ENCODE measurements around the gene CMTM5. TPM values are rescaled to one million over a fixed set of nuclear protein-coding genes. Genes with fewer than 3 reads are reported as not detected.

CMTM5 gene
- polyA plus RNA-seq, 1 of the 3 experiments (the other 2 are of a cell fraction), result 0.13 TPM

GRCh38 chr14:23408307-23408630 lies 31.4 kb downstream of the CMTM5 start:
- no peak overlapping the region for H3K9ac ChIP-seq
- no peaks in the 10 kb centered on the region for H3K79me2 ChIP-seq (ENCODE audit: insufficient read depth)
- H3K27me3 ChIP-seq (ENCODE audit: insufficient read depth), result peaks cover 41% of the 10 kb centered on the region
- WGBS (ENCODE audit: low lambda C conversion rate), result 27% methylated on average over 5 of the region's 5 CpGs
- peaks cover 0 to 9% of the 10 kb centered on the region in 2 experiments; a peak in 1 of 4 replicates for H3K4me1 ChIP-seq (ENCODE audit: control insufficient read depth in 1 of 2, insufficient read depth in 2 of 2, low read depth in 1 of 2, low read length in 1 of 2)
- no peak overlapping the region for H3K4me3 ChIP-seq (ENCODE audit: low read depth in 2 of 2, low read length in 1 of 2)
- ChIA-PET CTCF (no interaction called here), POLR2A (no interaction called here)
- TF ChIP-seq GATA2 (CRISPR knock-in tag; IDR thresholded peaks at IDR 0.05) (no peak), FOSL2 (IDR thresholded peaks at IDR 0.05; ENCODE audit: borderline replicate concordance, low read depth) (no peak), FOXJ3 (CRISPR knock-in tag; IDR thresholded peaks at IDR 0.05) (no peak), SIN3A (IDR thresholded peaks at IDR 0.05; ENCODE audit: borderline replicate concordance, low read depth, low read length) (no peak), EZH2phosphoT487 (IDR thresholded peaks at IDR 0.05; ENCODE audit: borderline replicate concordance, low read depth) (no peak), POLR2AphosphoS5 (IDR thresholded peaks at IDR 0.05; ENCODE audit: low read depth, low read length) (no peak), CHD2 (IDR thresholded peaks at IDR 0.05; ENCODE audit: low read length, partially characterized antibody) (no peak), RAD21 (IDR thresholded peaks at IDR 0.05; ENCODE audit: low read length) (no peak), IRF3 (IDR thresholded peaks at IDR 0.05; ENCODE audit: low read depth, low read length) (no peak), REST (IDR thresholded peaks at IDR 0.05; ENCODE audit: low read depth, low read length) (no peak), RCOR1 (IDR thresholded peaks at IDR 0.05; ENCODE audit: low read length) (no peak), RFX5 (IDR thresholded peaks at IDR 0.05; ENCODE audit: low read length) (no peak), JUND (IDR thresholded peaks at IDR 0.05) (no peak), SMC3 (IDR thresholded peaks at IDR 0.05; ENCODE audit: low read depth, low read length) (no peak), NFIC (IDR thresholded peaks at IDR 0.05; ENCODE audit: borderline replicate concordance) (no peak), CTCF (IDR thresholded peaks at IDR 0.05) (no peak), USF1 (IDR thresholded peaks at IDR 0.05; ENCODE audit: borderline replicate concordance, low read depth) (no peak), MXI1 (IDR thresholded peaks at IDR 0.05; ENCODE audit: low read depth, low read length) (no peak)
- H3K9me2 ChIP-seq, result no peaks in the 10 kb centered on the region
- no peak for DNase-seq
- no peak overlapping the region for H3K4me2 ChIP-seq
- no peak overlapping the region for H3K27ac ChIP-seq (ENCODE audit: low read depth in 2 of 2, low read length in 1 of 2)
- no peaks in the 10 kb centered on the region for H3F3A ChIP-seq (replicated peaks; ENCODE audit: insufficient read depth)
- H3K36me3 ChIP-seq (replicated peaks in 1 of 2; ENCODE audit: control insufficient read depth in 1 of 2, insufficient read depth in 2 of 2, low read length in 1 of 2), result no peaks in the 10 kb centered on the region
- no peaks in the 10 kb centered on the region for H3K9me3 ChIP-seq
- H2AFZ ChIP-seq (ENCODE audit: low read depth), result no peak overlapping the region
- H4K20me1 ChIP-seq (ENCODE audit: insufficient read depth), result no peaks in the 10 kb centered on the region
